NCI-H2107 (cell line): ENCODE measurements around the gene RGS9.
"Not testable (repeated sequence)": the region's sequence is repeated elsewhere in the genome, so short reads cannot be mapped to it uniquely, and the experiment has no call there.

Experiments
- DNase-seq: peaks from one replicate; lab custom pipeline; 2025; lab: John Stamatoyannopoulos, UW

Gene RGS9

GRCh38 chr17:65137021-65137939, at the start of gene RGS9:
Gene RGS9, plus strand, starts transcription at chr17:65137370. Its CDS starts 171 bp downstream, at chr17:65137541.
- peak; percentile 69 for DNase-seq

GRCh38 chr17:65088621-65089360, 48.4 kb upstream of the RGS9 start:
- no peak for DNase-seq

GRCh38 chr17:65092262-65092661, 44.9 kb upstream of the RGS9 start:
- no peak for DNase-seq

- not testable (repeated sequence) for DNase-seq
These were observed 44.3 kb upstream of the RGS9 start for GRCh38 chr17:65092721-65093356.

GRCh38 chr17:65093930-65094329, 43.2 kb upstream of the RGS9 start:
- no peak for DNase-seq

GRCh38 chr17:65095465-65095864, 41.7 kb upstream of the RGS9 start:
- DNase-seq, result no peak

- DNase-seq, result not testable (repeated sequence)
These were observed 40.8 kb upstream of the RGS9 start for GRCh38 chr17:65096382-65096781.

GRCh38 chr17:65097110-65097509, 40.1 kb upstream of the RGS9 start:
- DNase-seq, result no peak

GRCh38 chr17:65099475-65099874, 37.7 kb upstream of the RGS9 start:
- DNase-seq, result no peak

- DNase-seq, result no peak
These were observed 37.2 kb upstream of the RGS9 start for GRCh38 chr17:65099941-65100315.

GRCh38 chr17:65100316-65101140, 36.6 kb upstream of the RGS9 start:
- DNase-seq, result peak; percentile 67

- no peak for DNase-seq
These were observed 35.8 kb upstream of the RGS9 start for GRCh38 chr17:65101371-65101770.

GRCh38 chr17:65102235-65102634, 34.9 kb upstream of the RGS9 start:
- DNase-seq, result no peak

GRCh38 chr17:65102788-65103187, 34.4 kb upstream of the RGS9 start:
- DNase-seq, result no peak

GRCh38 chr17:65103431-65103830, 33.7 kb upstream of the RGS9 start:
- no peak for DNase-seq

GRCh38 chr17:65103896-65104295, 33.3 kb upstream of the RGS9 start:
- no peak for DNase-seq

- no peak for DNase-seq
These were observed 32.6 kb upstream of the RGS9 start for GRCh38 chr17:65104541-65104940.

GRCh38 chr17:65104973-65105372, 32.2 kb upstream of the RGS9 start:
- no peak for DNase-seq

- DNase-seq, result no peak
These were observed 29.0 kb upstream of the RGS9 start for GRCh38 chr17:65108152-65108551.

GRCh38 chr17:65109543-65109942, 27.6 kb upstream of the RGS9 start:
- no peak for DNase-seq

- DNase-seq, result no peak
These were observed 27.0 kb upstream of the RGS9 start for GRCh38 chr17:65109990-65110680.
